ENCODE measurements around the gene EIF4A2.
A peak's percentile ranks its signal among the peaks of the same experiment; 100 is the strongest.

The EIF4A2 gene

DNA sequence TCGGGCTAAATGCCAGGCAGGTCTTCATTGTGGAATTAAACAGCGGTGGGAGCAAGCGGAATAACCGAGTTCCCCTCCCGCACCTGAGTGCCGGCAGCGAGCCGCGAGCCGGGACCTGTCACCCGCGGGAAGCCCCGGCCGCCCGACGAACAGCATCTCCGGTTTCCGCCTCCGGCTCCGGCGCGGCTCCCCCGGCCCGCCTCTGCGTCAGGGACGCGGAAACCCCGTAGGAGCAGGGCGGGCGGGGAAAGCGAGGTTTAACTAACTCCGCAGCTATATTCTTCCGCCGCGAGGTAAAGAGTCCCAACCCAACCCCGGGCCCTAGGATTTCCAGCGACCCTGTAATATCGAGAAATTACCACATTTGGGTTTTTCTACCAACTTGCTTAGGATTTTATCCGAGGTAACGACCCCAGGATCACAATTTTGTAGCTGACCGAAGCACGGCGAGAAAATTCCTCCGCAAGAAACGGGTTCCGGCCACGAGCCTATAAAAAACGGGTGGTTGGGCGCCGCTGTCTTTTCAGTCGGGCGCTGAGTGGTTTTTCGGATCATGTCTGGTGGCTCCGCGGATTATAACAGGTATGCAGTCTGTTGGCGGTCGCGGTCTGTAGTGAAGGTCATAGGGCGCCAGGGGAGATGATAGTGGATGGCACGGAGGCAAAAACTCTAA is at the start of gene EIF4A2:
EIF4A2 (plus strand) TSS at position 520 of the 673 bp plus-strand sequence; CDS start at position 554, 34 bp downstream.
- DNase-seq = peak; percentile 86

DNA sequence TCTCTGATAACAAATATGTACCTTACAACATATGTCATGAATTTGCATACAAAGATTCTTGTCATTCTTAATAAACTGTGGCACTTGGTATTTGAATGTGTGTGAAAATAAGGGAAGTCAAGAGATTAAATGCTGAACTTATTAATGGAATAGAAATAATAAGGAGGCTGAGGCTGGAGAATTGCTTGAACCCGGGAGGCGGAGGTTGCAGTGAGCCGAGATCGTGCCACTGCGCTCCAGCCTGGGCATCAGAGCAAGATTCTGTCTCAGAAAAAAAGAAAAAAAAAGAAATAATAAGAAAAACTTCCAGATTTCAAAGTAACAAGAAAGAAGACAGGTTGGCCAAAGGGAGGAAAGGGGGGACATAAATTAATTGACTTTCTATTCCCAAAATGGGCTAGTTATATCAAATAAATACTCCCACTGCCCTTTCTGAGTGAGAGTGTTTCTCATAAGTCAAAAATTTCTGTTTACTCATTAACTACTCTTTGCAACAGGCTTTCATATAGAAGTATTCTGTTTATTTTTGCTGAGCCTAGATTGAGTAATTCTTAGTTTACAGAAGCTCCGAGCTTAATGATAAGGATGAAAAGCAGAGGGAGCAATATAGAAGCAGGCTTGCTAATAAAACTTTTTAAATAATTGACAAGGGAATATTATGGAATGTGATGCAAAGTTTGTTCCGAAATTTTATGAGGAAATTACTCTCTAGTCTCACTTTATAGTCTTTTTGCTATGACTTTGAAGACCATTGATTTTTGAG is 40.6 kb upstream of the EIF4A2 start:
- DNase-seq = no peak

DNA sequence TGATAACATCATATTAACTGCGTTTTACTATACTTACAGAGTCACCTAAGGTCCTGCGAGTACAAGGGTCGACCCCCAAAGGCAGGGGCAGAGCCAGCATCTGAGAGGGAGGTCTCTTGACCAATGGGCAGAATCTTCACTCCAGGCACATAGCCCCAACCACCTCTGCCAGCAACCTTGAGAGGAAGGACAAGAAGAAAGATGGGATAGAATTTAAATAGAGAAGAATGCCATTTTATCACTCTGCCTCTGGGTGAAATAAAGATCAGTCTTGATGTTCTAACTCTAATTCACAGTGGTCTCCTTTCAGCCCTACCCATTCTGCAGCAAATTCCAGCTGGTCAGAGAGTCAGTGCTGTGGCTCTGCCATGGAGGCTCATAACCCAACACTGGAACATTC is 39.7 kb upstream of the EIF4A2 start:
- DNase-seq = no peak

DNA sequence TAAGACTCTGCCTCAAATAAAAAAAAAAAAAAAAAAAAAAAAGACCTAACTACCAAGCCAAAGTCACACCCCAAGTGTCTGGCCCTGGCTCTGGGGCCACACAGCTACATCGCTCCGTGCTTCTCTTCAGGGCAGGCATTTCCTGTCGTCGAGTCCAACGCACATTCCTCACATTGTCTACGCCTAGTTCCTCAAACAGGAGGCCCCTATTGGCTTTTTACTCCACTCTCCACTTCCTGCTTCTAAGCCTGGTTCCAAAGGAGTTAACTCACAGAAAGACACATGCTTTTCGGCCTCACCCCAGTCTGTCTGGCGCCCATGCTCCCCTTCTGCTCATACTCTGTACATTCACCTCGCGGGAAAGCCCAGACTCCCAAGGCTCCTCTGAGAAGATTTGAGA is 37.4 kb upstream of the EIF4A2 start:
- DNase-seq = no peak

DNA sequence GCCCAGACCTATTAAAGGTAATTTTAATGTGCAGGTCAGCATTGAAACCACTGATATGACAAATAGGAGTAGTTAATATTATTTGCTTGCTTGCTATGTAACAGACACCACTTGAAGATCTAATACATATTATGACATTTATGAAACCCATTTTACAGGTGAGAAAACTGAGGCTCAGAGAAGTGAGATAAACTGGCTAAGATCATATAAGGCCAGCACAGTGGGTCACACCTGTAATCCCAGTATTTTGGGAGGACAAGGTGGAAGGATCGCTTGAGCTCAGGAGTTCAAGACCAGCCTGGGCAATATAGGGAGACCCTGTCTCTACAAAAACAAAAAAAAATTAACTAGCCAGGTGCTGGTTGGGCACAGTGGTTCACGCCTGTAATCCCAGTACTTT is 33.1 kb upstream of the EIF4A2 start:
- no peak for DNase-seq

DNA sequence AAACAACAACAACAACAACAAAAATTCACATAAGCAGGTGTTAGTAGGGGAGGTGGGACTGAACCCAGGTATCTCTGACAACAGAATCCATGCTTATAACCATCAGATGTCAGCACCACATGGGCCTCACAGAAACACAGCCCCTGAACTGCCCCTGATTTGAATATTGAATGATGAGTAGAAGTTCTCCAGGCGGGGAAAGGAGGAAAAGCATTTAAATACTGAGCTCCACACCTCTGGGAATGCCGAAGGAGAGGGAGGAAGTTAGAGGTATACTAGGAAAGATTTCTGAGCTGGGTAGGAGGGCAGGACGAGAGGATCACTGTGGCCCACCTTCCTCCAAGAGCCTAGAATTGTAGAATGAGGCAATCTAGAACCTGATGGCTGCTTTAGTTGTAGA is 31.9 kb upstream of the EIF4A2 start:
- no peak for DNase-seq

DNA sequence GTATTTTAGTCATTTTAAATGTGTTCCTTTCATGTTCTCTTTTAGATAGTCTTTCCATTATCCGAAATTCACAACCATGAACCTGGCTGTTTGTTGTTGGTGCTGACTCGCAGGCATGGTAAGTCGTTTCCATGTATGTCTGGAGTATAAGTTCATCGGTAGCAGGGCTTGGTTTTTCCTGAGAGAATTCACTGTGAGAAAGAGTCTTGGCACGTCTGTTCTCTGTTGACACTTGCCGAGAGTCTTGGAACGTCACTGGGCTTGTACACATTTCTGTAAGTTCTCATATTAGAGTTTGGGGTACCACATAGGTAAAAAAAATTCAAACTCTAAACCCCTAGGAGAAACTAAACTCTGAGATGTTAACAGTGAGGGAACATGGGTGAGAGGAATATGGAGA is 29.4 kb upstream of the EIF4A2 start:
- DNase-seq = no peak

DNA sequence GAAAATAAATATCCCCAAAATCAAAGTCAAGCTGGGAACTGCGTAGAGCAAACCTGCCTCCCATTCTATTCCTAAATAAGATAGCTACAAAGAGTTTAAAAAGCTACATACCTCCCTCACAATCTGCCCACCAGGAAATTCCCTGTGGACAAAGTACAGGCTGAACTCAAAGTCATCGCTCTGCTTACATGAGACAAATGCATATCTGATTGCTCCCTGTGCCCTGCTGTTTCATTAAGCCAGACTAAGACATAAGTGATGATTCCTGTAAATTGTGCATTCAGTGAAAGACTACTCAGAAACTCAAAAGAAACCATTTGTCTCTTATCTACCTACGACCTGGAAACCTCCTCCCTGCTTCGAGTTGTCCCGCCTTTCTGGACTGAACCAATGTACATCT is 28.5 kb upstream of the EIF4A2 start:
- DNase-seq = no peak

DNA sequence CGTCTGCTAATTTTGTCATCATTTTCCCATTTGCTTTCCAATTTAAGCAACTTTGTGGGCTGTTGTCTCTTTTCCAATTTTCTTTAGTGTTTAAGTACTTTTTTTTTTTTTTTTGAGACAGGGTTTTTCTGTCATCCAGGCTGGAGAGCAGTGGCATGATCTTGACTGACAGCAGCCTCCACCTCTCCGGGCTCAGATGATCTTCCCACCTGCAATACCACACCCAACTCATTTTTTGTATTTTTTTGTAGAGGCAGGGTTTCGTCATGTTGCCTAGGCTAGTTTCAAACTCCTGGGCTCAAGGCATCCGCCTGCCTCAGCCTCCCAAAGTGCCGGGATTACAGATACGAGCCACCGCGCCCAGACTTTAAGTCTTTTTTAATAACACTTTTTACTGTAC is 26.2 kb upstream of the EIF4A2 start:
- DNase-seq = no peak

DNA sequence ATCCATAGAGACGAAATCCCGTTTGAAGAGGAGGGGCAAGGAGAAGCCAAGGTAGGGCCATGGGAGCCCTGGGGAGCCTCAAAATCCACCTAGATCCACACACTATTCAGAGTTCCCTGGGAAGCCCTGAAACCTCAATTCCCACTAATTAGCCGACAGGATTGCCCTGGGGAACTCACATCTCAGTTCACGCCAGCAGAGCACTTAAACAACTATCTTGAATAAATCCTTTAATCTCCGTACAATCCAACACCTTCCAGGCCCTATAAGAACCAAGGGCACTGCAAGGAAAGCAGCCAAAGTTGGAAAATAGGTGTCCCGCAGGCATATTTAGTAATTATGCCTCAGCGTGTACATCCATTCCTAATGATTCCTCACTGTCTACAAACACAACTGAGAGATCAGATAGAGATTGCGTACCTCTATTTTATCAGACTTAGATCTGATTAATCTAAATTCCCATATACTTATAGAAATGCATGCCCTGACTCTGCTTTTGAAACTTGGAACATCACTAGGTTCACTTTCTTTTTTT is 25.6 kb upstream of the EIF4A2 start:
- no peak for DNase-seq

DNA sequence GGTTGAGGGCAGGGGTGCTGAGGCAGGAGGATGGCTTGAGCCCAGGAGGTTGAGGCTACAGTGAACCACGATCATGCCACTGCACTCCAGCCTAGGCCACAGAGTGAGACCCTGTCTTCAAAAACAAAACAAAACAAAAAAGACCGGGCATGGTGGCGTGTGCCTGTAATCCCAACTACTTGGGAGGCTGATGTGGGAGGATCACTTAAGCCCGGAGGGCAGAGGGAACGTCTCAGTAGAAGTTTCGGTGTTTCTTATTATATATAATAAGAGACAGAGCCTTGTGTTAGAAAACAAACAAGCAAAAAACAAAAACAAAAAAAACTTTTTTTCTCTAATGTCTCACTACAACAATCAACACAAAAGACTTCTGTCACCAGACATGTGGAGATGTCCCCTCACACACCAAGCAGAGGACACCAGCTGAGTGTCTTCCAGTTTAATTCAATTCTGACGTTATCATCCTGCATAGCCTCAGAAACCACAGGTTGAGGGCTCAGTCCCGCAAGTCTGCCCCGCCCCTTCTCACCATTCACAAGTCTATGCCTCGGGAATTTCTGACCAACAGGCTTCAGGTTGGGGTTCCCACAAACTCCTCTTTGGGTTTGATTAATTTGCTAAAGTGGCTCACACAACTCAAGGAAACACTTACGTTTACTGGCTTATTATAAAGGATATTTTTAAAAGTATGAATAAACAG is 24.0 kb upstream of the EIF4A2 start:
- DNase-seq = no peak

DNA sequence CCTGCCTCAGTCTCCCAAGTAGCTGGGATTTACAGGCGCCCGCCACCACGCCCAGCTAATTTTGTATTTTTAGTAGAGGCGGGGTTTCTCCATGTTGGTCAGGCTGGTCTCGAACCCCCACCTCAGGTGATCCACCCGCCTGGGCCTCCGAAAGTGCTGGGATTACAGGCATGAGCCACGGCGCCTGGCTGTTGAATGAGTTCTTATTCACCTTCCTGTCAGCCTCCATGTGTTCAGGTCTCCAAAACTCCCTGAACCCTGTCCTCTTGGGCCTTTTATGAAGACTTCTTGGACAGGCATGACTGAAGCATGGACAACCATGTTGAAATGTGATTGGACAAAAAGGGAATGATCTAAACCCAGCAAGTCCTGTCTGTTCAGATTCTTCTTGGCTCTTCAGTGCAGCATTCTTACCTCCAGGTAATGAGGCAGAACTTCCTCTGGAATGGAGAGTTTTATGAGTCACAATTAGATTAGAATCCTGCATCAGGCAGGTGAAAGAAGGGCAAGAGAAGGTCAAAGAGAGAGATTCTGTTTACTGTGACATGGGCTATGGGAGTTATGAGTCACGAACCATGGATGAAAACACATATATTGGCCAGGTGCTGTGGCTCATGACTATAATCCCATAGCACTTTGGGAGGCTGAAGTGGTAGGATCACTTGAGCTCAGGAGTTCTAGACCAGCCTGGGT is 23.1 kb upstream of the EIF4A2 start:
- no peak for DNase-seq

DNA sequence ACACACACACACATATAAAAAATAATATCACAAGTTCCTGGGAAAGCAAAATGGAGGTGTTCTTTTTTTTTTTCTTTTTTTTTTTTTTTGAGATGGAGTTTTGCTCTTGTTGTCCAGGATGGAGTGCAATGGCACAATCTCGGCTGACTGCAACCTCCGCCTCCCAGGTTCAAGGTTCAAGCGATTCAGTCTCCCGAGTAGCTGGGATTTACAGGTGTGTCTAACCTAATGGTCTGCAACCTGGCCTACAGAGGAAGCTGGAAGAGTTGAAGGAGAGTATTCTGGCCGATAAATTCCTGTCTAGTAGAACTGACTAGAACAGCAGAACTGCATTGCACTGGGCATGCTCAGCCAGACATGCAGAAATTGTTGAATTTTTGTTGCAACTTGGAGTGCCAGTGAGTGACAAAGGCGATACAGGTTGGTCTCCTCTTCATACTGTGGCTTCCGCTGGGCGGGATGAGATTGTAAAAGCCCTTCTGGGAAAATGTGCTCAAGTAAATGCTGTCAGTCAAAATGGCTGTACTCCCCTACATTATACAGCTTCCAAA is 22.4 kb upstream of the EIF4A2 start:
- no peak for DNase-seq

DNA sequence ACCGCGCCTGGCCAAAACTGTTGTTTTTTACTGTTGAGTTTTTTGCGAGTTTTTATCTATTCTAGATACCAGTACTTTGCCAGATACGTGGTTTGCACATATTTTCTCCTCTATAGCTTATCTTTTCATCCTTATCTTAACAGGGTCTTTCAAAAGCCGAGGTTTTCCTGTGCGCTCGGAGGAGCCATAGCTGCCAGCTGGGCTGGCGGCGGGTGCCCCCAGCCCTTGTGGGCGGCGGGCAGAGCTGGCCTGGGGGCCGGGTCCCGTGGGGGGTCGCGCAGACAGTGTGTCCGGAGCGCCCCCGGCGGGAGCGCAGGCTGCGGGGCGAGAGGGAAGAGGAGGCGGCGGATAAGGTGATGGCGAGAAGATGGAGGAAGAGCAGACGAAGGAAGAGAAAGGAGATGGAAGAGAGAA is 11.1 kb upstream of the EIF4A2 start:
- no peak for DNase-seq

DNA sequence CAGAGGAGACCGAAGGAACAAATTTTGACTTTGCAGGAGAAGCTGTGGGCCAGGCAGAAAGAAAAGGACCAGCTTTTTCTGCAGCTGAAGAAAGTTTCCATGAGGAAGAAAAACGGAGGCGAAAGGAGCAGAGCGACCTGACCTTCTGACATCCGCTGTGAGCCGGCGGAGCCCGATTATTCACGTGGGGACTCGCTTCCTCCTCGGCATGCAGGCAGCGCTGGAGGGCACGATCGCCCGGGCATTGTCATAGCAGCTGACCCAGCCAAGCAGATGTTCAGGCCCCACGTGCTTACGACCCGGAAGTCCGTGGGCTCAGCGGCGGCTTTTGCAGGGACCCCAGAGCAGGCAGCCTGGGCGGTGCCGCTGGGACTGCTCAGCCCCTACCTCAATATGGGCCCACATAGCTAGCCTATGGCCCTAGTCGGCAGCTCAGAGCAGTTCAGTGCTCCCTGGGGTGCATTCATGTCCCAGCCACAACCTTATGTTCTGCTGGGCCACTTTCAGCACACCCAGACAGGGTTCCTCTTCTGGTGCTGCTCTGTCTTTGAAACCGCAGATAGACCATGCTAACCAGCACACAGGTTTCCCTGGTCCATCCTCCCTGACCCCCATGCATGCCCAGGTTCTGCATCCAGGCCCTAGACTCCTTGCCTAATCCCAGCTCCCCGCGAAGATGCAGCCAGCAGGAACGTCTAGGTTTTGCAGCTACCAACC is 10.5 kb upstream of the EIF4A2 start:
- DNase-seq = peak; percentile 47

DNA sequence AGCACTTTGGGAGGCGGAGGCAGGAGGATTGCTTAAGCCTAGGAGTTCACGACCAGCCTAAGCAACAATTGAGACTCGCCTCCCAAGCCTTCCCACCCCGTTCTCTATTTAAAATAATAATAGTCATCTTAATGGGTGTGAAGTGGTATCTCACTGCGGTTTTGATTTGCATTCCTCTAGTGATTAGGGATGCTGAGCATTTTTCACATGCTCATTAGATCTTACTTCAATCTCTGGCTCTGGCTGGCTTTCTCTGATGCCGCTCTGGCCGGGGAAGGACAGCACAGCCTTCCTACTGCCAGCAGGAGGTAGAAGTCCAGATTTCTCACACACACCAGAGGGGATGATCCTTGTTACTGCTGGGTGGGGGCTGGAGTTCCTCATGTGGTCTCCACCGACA is 7.4 kb upstream of the EIF4A2 start:
- DNase-seq = no peak

DNA sequence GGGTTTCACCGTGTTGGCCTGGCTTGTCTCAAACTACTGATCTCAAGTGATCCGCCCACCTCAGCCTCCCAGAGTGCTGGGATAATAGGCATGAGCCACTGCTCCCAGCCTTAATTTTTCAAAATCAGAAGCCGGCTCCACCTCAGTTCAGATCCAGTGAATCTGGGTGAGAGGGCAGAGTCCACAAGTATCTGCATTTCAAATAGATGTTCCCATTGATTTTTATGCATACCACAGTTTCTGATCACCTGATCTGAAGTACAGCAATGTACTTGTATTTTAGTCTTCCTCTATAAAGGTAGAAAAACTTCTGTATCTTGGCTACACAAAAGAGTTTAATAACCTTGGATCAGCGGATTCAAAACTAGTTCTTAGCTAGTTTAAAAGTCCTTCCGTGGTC is 4.2 kb upstream of the EIF4A2 start:
- DNase-seq = no peak

DNA sequence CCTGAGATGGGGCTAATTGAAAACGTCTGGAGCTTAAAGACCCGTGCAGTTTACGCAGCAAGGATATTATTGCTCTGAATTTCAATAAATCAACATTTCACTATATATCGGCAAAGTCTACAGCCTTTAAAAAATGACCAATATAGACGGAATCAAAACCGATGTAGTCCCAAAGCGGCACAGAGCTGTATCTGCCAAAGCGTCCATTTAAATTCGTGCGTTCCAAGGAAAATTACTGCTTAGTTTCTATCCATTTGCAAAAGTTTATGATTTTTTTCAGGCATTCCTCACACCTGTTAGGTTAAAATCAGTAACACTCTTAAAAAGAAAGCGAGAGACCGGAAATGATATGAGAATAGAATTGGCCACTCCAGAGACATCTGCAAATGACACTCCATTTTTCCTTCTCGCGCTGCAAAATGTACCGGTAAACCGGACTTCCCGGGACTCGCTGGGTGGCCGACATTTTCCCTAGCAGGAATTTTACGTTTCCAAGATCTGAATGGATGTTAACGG is 777 bp upstream of the EIF4A2 start:
- DNase-seq = no peak

DNA sequence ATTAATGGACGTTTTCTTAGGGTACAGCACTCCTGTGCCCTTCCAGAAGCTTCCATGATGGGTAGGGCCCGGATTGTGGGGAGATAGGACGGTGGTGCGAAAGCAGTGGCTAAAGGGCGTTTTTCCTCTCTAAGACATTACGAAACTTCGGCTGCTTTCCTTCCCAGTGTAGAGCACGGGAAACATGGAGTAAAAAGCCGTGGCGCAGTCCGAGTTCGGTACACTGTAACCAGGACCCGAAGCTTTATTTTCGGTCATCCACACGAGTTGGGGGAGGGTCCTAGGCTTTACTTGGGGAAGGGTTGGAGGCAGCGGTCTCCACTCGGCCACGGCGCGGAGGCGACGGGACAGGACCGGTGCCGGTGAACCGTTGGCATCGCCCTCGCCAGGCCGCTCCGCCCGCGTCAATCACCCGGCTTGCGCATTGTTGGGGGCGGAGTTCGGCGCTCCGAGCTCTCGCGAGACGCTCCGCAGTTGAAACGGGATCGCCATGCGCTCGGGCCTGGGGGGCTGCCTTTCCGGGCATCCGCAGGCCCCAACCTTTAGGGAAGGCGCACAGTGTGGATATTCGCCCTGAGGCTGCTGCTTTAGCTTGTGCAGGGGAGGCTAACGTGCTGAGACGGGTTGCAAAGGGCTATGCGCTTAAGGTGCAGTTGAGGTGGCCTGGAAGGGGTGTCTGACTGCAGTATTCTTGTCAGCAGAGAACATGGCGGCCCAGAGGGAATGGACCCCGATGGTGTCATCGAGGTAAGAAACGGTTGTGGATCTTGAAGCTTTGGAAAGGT is 546 bp downstream of the EIF4A2 start:
- peak; percentile 66 for DNase-seq

DNA sequence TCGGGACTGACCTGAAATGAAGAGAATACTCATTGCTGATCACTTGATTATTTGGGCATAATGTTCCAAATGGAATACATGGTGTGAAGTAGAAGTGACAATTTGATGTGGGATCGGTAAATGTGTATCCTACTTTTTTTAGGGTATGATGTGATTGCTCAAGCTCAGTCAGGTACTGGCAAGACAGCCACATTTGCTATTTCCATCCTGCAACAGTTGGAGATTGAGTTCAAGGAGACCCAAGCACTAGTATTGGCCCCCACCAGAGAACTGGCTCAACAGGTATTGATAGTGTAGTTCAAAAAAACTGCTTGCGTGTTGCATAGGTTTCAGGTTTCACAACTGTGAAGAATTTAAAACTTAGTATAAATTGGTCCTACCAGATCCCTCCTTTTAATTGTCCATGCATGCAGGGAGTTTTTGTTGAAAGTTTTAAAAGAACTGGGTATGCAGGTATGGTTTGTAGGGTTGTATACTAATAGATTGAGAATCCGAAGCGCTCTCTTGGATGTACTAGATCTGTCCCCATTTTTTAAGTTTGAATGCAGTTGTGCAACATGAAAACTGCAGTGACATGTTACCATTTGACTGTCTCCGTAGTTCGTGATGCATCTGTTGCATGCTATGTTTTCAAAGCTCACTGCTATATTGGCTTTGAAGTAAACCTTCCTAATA is 1.6 kb downstream of the EIF4A2 start:
- no peak for DNase-seq

Measured in activated T-cell treated with anti-CD3 and anti-CD28 coated beads for 4 hours (primary cell).